Tibial artery (tissue), 4 donors: ENCODE measurements around the gene CITED2.
A peak's percentile ranks its signal among the peaks of the same experiment; 100 is the strongest.

Experiments
- DNase-seq, 2 donors: peaks; one replicate each; pipeline ENCODE4 v3.0.0-alpha.2; 2019
- H3K27ac ChIP-seq, 2 donors: fragments of 200-600 bp; sonication (generic) in 1 of 2; 1 replicate in 1 of 2; 2 replicates in 1 of 2; pipeline ENCODE4 v1.5.1; 2018 to 2019; ENCODE audit warnings: mild to moderate bottlenecking in 1 of 2
- H3K27me3 ChIP-seq, 2 donors: fragments of 200-600 bp; sonication (generic) in 1 of 2; one replicate each; pipeline versions ENCODE4 v1.5.1 to v1.6.0; 2016 to 2019
- H3K36me3 ChIP-seq, 3 donors: fragments of 200-600 bp; sonication (generic) in 2 of 3; one replicate each; pipeline ENCODE4 v1.5.1; 2016 to 2019; ENCODE audit warnings: mild to moderate bottlenecking in 2 of 3
- H3K4me1 ChIP-seq, 4 donors: fragments of 200-600 bp; sonication (generic) in 2 of 4; 1 replicate in 3 of 4; 2 replicates in 1 of 4; pipeline ENCODE4 v1.5.1; 2016 to 2019
- H3K4me3 ChIP-seq, 2 donors: fragments of 200-600 bp; sonication (generic) in 1 of 2; 1 replicate in 1 of 2; 2 replicates in 1 of 2; pipeline ENCODE4 v1.5.1; 2018 to 2019; ENCODE audit warnings: mild to moderate bottlenecking in 2 of 2
- H3K9me3 ChIP-seq, 3 donors: fragments of 200-600 bp; sonication (generic) in 1 of 3; one replicate each; pipeline ENCODE4 v1.5.1; 2016 to 2019
- CTCF ChIP-seq, 2 experiments: fragments of 200-600 bp in 1 of 2; fragments of 450-650 bp in 1 of 2; IDR thresholded peaks; one replicate each; pipeline ENCODE4 v1.5.1; 2017 to 2019; ENCODE audit warnings: antibody characterized with exemption in 2 of 2, mild to moderate bottlenecking in 1 of 2, moderate library complexity in 1 of 2
- intact Hi-C: fragments of 100-400 bp; cut with DNase I; formaldehyde crosslinking; loops from one replicate; pipeline ENCODE4 v1.15.0; 2023; ENCODE audit warnings: low total_unique reads

CITED2 gene

GRCh38 chr6:139325686-139326085 is 48.8 kb downstream of the CITED2 start:
- H3K4me3 ChIP-seq, result no peak overlapping the region
- no peak for DNase-seq
- intact Hi-C loops, result no loop called here
- no peaks in the 10 kb centered on the region for H3K36me3 ChIP-seq
- TF ChIP-seq CTCF (IDR thresholded peaks at IDR 0.05), result no peak
- no peaks in the 10 kb centered on the region for H3K27me3 ChIP-seq
- H3K9me3 ChIP-seq, result no peaks in the 10 kb centered on the region
- H3K27ac ChIP-seq, result no peak overlapping the region
- H3K4me1 ChIP-seq, result no peaks in the 10 kb centered on the region

DNA sequence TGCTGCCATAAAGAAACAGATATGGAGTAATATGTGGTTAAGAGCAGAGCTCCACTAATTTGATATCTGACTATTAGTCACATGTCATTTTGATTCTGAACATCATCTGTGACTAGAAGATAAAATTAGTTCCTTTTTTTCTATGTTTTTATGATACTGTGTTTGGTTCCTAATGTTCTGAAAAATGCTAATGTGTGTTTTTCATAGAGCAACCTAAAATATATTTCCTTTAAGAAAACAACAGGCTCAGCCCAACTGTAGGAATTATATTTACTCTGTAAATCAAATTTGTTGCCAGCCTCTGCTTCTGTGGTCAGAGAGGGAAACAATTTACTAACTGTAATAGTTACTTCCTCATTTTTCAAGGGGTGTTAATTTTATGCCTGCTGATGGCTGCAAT is 49.3 kb downstream of the CITED2 start:
- no peak overlapping the region for H3K4me3 ChIP-seq
- no peak for DNase-seq
- no peaks in the 10 kb centered on the region for H3K4me1 ChIP-seq
- no peaks in the 10 kb centered on the region for H3K9me3 ChIP-seq
- no peak overlapping the region for H3K27ac ChIP-seq
- intact Hi-C loops, result no loop called here
- no peak for TF ChIP-seq CTCF (IDR thresholded peaks at IDR 0.05)
- no peaks in the 10 kb centered on the region for H3K27me3 ChIP-seq
- H3K36me3 ChIP-seq, result no peaks in the 10 kb centered on the region

GRCh38 chr6:139324301-139324555 is 50.2 kb downstream of the CITED2 start:
- H3K4me3 ChIP-seq, result no peak overlapping the region
- no peak for DNase-seq
- TF ChIP-seq CTCF (IDR thresholded peaks at IDR 0.05), result no peak

GRCh38 chr6:139323511-139324300 is 50.7 kb downstream of the CITED2 start:
- no peaks in the 10 kb centered on the region for H3K36me3 ChIP-seq
- TF ChIP-seq CTCF (IDR thresholded peaks at IDR 0.05), result no peak
- H3K27ac ChIP-seq, result no peak overlapping the region
- peak; percentile 66 to 72 for DNase-seq
- H3K4me1 ChIP-seq, result no peaks in the 10 kb centered on the region
- intact Hi-C loops, result no loop called here
- H3K27me3 ChIP-seq, result no peaks in the 10 kb centered on the region
- H3K4me3 ChIP-seq, result no peak overlapping the region
- no peaks in the 10 kb centered on the region for H3K9me3 ChIP-seq

More at GRCh38 chr6:139324301-139324555, 50.2 kb downstream of the CITED2 start:
- H3K4me1 ChIP-seq, result no peaks in the 10 kb centered on the region
- H3K27ac ChIP-seq, result no peak overlapping the region
- no peaks in the 10 kb centered on the region for H3K36me3 ChIP-seq
- intact Hi-C loops, result no loop called here
- no peaks in the 10 kb centered on the region for H3K27me3 ChIP-seq
- H3K9me3 ChIP-seq, result no peaks in the 10 kb centered on the region
